ENCODE results near the gene ITPK1.

Gene ITPK1

DNA sequence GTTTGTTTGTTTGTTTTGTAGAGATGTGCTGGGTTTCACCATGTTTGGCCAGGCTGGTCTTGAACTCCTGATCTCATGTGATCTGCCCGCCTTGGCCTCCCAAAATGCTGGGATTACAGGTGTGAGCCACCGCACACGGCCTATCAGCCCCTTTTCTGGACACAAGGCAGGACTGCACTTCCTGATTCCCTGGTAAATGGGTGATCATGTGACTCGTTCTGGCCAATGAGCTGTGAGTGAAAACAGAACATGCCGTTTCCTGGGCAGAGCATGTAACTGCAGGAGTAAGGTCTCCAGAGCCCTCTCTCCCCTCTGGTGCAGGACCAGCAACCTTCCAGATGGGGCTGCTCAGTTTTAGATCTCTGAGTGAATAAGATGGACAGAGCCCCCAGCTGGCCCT, 92.7 kb downstream of the ITPK1 start:
- TF ChIP-seq SIN3A (IDR thresholded peaks at IDR 0.05; ENCODE audit: borderline replicate concordance, insufficient read depth, low read length), result no peak
- no peak for TF ChIP-seq TAF1 (IDR thresholded peaks at IDR 0.05; ENCODE audit: borderline replicate concordance, insufficient read depth, low read length)
- TF ChIP-seq FOXP2 (optimal IDR thresholded peaks at IDR 0.05; ENCODE audit: borderline replicate concordance, extremely low read depth, extremely low read length, insufficient read depth), result no peak
- TF ChIP-seq, protein P1, sequence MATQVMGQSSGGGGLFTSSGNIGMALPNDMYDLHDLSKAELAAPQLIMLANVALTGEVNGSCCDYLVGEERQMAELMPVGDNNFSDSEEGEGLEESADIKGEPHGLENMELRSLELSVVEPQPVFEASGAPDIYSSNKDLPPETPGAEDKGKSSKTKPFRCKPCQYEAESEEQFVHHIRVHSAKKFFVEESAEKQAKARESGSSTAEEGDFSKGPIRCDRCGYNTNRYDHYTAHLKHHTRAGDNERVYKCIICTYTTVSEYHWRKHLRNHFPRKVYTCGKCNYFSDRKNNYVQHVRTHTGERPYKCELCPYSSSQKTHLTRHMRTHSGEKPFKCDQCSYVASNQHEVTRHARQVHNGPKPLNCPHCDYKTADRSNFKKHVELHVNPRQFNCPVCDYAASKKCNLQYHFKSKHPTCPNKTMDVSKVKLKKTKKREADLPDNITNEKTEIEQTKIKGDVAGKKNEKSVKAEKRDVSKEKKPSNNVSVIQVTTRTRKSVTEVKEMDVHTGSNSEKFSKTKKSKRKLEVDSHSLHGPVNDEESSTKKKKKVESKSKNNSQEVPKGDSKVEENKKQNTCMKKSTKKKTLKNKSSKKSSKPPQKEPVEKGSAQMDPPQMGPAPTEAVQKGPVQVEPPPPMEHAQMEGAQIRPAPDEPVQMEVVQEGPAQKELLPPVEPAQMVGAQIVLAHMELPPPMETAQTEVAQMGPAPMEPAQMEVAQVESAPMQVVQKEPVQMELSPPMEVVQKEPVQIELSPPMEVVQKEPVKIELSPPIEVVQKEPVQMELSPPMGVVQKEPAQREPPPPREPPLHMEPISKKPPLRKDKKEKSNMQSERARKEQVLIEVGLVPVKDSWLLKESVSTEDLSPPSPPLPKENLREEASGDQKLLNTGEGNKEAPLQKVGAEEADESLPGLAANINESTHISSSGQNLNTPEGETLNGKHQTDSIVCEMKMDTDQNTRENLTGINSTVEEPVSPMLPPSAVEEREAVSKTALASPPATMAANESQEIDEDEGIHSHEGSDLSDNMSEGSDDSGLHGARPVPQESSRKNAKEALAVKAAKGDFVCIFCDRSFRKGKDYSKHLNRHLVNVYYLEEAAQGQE (IDR thresholded peaks at IDR 0.05; ENCODE audit: insufficient read depth in 1 of 2, low read depth in 2 of 2, low read length in 2 of 2), result no peak
- no peak for TF ChIP-seq POLR2AphosphoS5 (IDR thresholded peaks at IDR 0.05; ENCODE audit: low read depth, low read length)

- TF ChIP-seq FOXP2 (optimal IDR thresholded peaks at IDR 0.05; ENCODE audit: borderline replicate concordance, extremely low read depth, extremely low read length, insufficient read depth) (no peak), TAF1 (IDR thresholded peaks at IDR 0.05; ENCODE audit: borderline replicate concordance, insufficient read depth, low read length) (no peak), SIN3A (IDR thresholded peaks at IDR 0.05; ENCODE audit: borderline replicate concordance, insufficient read depth, low read length) (no peak), POLR2AphosphoS5 (IDR thresholded peaks at IDR 0.05; ENCODE audit: low read depth, low read length) (no peak)
- TF ChIP-seq, protein P1 (IDR thresholded peaks at IDR 0.05; ENCODE audit: insufficient read depth in 1 of 2, low read depth in 2 of 2, low read length in 2 of 2), result no peak
These were observed 95.8 kb downstream of the ITPK1 start for GRCh38 chr14:93019970-93020369.

GRCh38 chr14:93019367-93019843, 96.3 kb downstream of the ITPK1 start:
- TF ChIP-seq, protein P1 (IDR thresholded peaks at IDR 0.05; ENCODE audit: insufficient read depth in 1 of 2, low read depth in 2 of 2, low read length in 2 of 2), result no peak
- TF ChIP-seq SIN3A (IDR thresholded peaks at IDR 0.05; ENCODE audit: borderline replicate concordance, insufficient read depth, low read length) (no peak), TAF1 (IDR thresholded peaks at IDR 0.05; ENCODE audit: borderline replicate concordance, insufficient read depth, low read length) (no peak), POLR2AphosphoS5 (IDR thresholded peaks at IDR 0.05; ENCODE audit: low read depth, low read length) (no peak), FOXP2 (optimal IDR thresholded peaks at IDR 0.05; ENCODE audit: borderline replicate concordance, extremely low read depth, extremely low read length, insufficient read depth) (no peak)

- TF ChIP-seq SIN3A (IDR thresholded peaks at IDR 0.05; ENCODE audit: borderline replicate concordance, insufficient read depth, low read length), result no peak
- TF ChIP-seq, protein P1 (IDR thresholded peaks at IDR 0.05; ENCODE audit: insufficient read depth in 1 of 2, low read depth in 2 of 2, low read length in 2 of 2), result no peak
These were observed 97.4 kb downstream of the ITPK1 start for GRCh38 chr14:93018366-93018765.

DNA sequence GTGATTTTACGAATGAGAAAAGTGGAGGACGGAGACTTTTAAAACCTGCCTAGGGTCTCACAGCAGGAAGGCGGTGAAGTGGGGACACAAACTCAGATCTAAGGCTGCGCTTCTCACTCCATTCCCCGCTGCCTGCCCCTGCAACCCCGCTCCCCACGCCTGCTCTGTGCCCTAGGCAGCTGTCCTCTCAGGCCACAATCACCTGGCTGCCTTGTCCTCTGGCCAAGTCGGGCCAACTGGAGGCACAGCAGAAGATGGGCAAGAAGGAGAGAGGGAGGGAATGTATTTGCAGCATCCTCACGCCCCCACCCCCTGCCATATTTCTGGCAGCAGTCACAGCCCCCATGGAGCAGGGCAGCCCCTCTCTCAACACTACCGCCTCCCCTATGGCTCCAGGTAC, 97.8 kb downstream of the ITPK1 start:
- TF ChIP-seq, protein P1 (IDR thresholded peaks at IDR 0.05; ENCODE audit: insufficient read depth in 1 of 2, low read depth in 2 of 2, low read length in 2 of 2), result no peak
- TF ChIP-seq TAF1 (IDR thresholded peaks at IDR 0.05; ENCODE audit: borderline replicate concordance, insufficient read depth, low read length) (no peak), POLR2AphosphoS5 (IDR thresholded peaks at IDR 0.05; ENCODE audit: low read depth, low read length) (no peak), SIN3A (IDR thresholded peaks at IDR 0.05; ENCODE audit: borderline replicate concordance, insufficient read depth, low read length) (no peak), FOXP2 (optimal IDR thresholded peaks at IDR 0.05; ENCODE audit: borderline replicate concordance, extremely low read depth, extremely low read length, insufficient read depth) (no peak)

Measured in PFSK-1 (cell line).